GM19099 (cell line): ENCODE results near the gene RNF208.

ENCODE experiments used
- POLR2A ChIP-seq: IDR thresholded peaks from 3 replicates; pipeline ENCODE4 v1.6.1; 2011; ENCODE audit warnings: low read depth; ENCODE audit not compliant: insufficient read length; ENCODE audit errors: extremely low read depth

The RNF208 gene

GRCh38 chr9:137255448-137256114, 33.5 kb upstream of the RNF208 start:
- TF ChIP-seq POLR2A = no peak

GRCh38 chr9:137254624-137255447, 32.8 kb upstream of the RNF208 start, which contains the start of gene NELFB:
Gene NELFB (plus strand): TSS chr9:137255327.
- peak; percentile 82 for TF ChIP-seq POLR2A

- TF ChIP-seq POLR2A = no peak
Observed at GRCh38 chr9:137253717-137254623, 31.9 kb upstream of the RNF208 start.

- no peak for TF ChIP-seq POLR2A
Observed at GRCh38 chr9:137252555-137253506, 30.8 kb upstream of the RNF208 start.

- no peak for TF ChIP-seq POLR2A
Observed at GRCh38 chr9:137251490-137252268, 29.6 kb upstream of the RNF208 start.

- TF ChIP-seq POLR2A = no peak
Observed at GRCh38 chr9:137251194-137251461, 29.1 kb upstream of the RNF208 start, which contains the start of gene STPG3. Gene STPG3 (plus strand): TSS chr9:137251286. CDS start chr9:137251287, 1 bp downstream.

- no peak for TF ChIP-seq POLR2A
Observed at GRCh38 chr9:137250329-137251193, 28.5 kb upstream of the RNF208 start.

- TF ChIP-seq POLR2A = no peak
Observed at GRCh38 chr9:137247916-137248175, 25.8 kb upstream of the RNF208 start.

GRCh38 chr9:137247135-137247915, 25.3 kb upstream of the RNF208 start:
- TF ChIP-seq POLR2A = no peak

GRCh38 chr9:137245450-137246421, 23.7 kb upstream of the RNF208 start:
- TF ChIP-seq POLR2A = no peak
